HEK293 (cell line): ENCODE measurements around the gene MED29.

ENCODE experiments used
- MZF1 ChIP-seq: fragments of 450-650 bp; formaldehyde crosslinking; IDR thresholded peaks from 2 replicates; pipeline ENCODE4 v1.5.1; 2017; ENCODE audit warnings: missing biosample characterization, missing genetic modification characterization, borderline replicate concordance
- PBX3 ChIP-seq: sonication (generic); formaldehyde crosslinking; IDR thresholded peaks from 2 replicates; pipeline ENCODE4 v1.8.1; 2022; ENCODE audit warnings: mild to moderate bottlenecking, moderate library complexity, missing genetic modification reagents
- PRDM2 ChIP-seq: fragments of 450-650 bp; formaldehyde crosslinking; IDR thresholded peaks from 2 replicates; pipeline ENCODE4 v1.5.1; 2016; ENCODE audit warnings: missing biosample characterization, missing genetic modification characterization, borderline replicate concordance
- RBAK ChIP-seq: fragments of 450-650 bp; formaldehyde crosslinking; IDR thresholded peaks from 2 replicates; pipeline ENCODE4 v1.5.1; 2016; ENCODE audit warnings: missing biosample characterization, missing genetic modification characterization
- SCRT1 ChIP-seq: fragments of 450-650 bp; formaldehyde crosslinking; IDR thresholded peaks from 2 replicates; pipeline ENCODE4 v1.5.1; 2016; ENCODE audit warnings: missing biosample characterization, missing genetic modification characterization, borderline replicate concordance
- WT1 ChIP-seq: fragments of 450-650 bp; formaldehyde crosslinking; IDR thresholded peaks from 2 replicates; pipeline ENCODE4 v1.5.1; 2016; ENCODE audit warnings: missing biosample characterization, missing genetic modification characterization
- ZFP37 ChIP-seq: fragments of 450-650 bp; formaldehyde crosslinking; IDR thresholded peaks from 2 replicates; pipeline ENCODE4 v1.5.1; 2016; ENCODE audit warnings: missing biosample characterization, missing genetic modification characterization
- ZNF112 ChIP-seq: fragments of 450-650 bp; formaldehyde crosslinking; IDR thresholded peaks from 2 replicates; pipeline ENCODE4 v1.5.0; 2017; ENCODE audit warnings: missing biosample characterization, missing genetic modification characterization
- ZNF148 ChIP-seq: fragments of 450-650 bp; formaldehyde crosslinking; IDR thresholded peaks from 2 replicates; pipeline ENCODE4 v1.5.0; 2017; ENCODE audit warnings: missing biosample characterization, missing genetic modification characterization, borderline replicate concordance
- ZNF155 ChIP-seq: fragments of 450-650 bp; formaldehyde crosslinking; IDR thresholded peaks from 2 replicates; pipeline ENCODE4 v1.5.1; 2016; ENCODE audit warnings: missing biosample characterization, missing genetic modification characterization
- ZNF18 ChIP-seq: fragments of 450-650 bp; formaldehyde crosslinking; IDR thresholded peaks from 2 replicates; pipeline ENCODE4 v1.5.1; 2016; ENCODE audit warnings: missing biosample characterization, missing genetic modification characterization
- ZNF223 ChIP-seq: fragments of 450-650 bp; formaldehyde crosslinking; IDR thresholded peaks from 2 replicates; pipeline ENCODE4 v1.5.1; 2016; ENCODE audit warnings: missing biosample characterization, missing genetic modification characterization
- ZNF24 ChIP-seq: fragments of 450-650 bp; formaldehyde crosslinking; IDR thresholded peaks from 2 replicates; pipeline ENCODE4 v1.5.1; 2016; ENCODE audit warnings: missing biosample characterization, missing genetic modification characterization
- ZNF350 ChIP-seq: fragments of 450-650 bp; formaldehyde crosslinking; IDR thresholded peaks from 2 replicates; pipeline ENCODE4 v1.5.0; 2017; ENCODE audit warnings: missing biosample characterization, mild to moderate bottlenecking, missing genetic modification characterization
- ZNF514 ChIP-seq: fragments of 450-650 bp; formaldehyde crosslinking; IDR thresholded peaks from 2 replicates; pipeline ENCODE4 v1.5.1; 2016; ENCODE audit warnings: missing biosample characterization, missing genetic modification characterization
- ZNF530 ChIP-seq: fragments of 450-650 bp; formaldehyde crosslinking; IDR thresholded peaks from 2 replicates; pipeline ENCODE4 v1.5.1; 2016; ENCODE audit warnings: low read depth, missing biosample characterization, missing genetic modification characterization
- ZNF549 ChIP-seq: fragments of 450-650 bp; IDR thresholded peaks from 2 replicates; pipeline ENCODE4 v1.5.1; 2018; ENCODE audit warnings: missing biosample characterization, missing genetic modification characterization, mild to moderate bottlenecking, inconsistent platforms, moderate library complexity
- ZNF629 ChIP-seq: fragments of 450-650 bp; formaldehyde crosslinking; IDR thresholded peaks from 2 replicates; pipeline ENCODE4 v1.5.1; 2017; ENCODE audit warnings: missing biosample characterization, missing genetic modification characterization
- ZNF639 ChIP-seq: fragments of 450-650 bp; formaldehyde crosslinking; IDR thresholded peaks from 2 replicates; pipeline ENCODE4 v1.5.1; 2016; ENCODE audit warnings: missing biosample characterization, missing genetic modification characterization
- ZNF645 ChIP-seq: fragments of 450-650 bp; formaldehyde crosslinking; IDR thresholded peaks from 2 replicates; pipeline ENCODE4; 2016; ENCODE audit warnings: missing biosample characterization, missing genetic modification characterization
- ZNF704 ChIP-seq: fragments of 450-650 bp; formaldehyde crosslinking; IDR thresholded peaks from 2 replicates; pipeline ENCODE4 v1.5.1; 2016; ENCODE audit warnings: missing biosample characterization, missing genetic modification characterization
- ZSCAN16 ChIP-seq: fragments of 450-650 bp; formaldehyde crosslinking; IDR thresholded peaks from 2 replicates; pipeline ENCODE4 v1.5.1; 2016; ENCODE audit warnings: missing biosample characterization, missing genetic modification characterization

The MED29 gene

GRCh38 chr19:39406656-39407409 lies 15.7 kb downstream of the MED29 start, which contains the start of gene ZFP36 (continued):
- TF ChIP-seq ZNF148 (tag by site-specific recombination) (no peak), ZNF639 (tag by site-specific recombination) (peak; percentile 75), RBAK (tag by site-specific recombination) (no peak), ZNF18 (tag by site-specific recombination) (no peak), ZNF629 (peak; percentile 70), PBX3 (no peak), PRDM2 (tag by site-specific recombination) (no peak), ZNF530 (tag by site-specific recombination) (no peak), ZSCAN16 (tag by site-specific recombination) (no peak), ZNF350 (tag by site-specific recombination) (no peak), ZNF223 (tag by site-specific recombination) (no peak), ZFP37 (tag by site-specific recombination) (peak; percentile 96), MZF1 (tag by site-specific recombination) (peak; percentile 94), SCRT1 (no peak), WT1 (peak; percentile 58; the same call in 1 of the 2 replicates), ZNF645 (tag by site-specific recombination) (no peak), ZNF549 (tag by site-specific recombination) (no peak), ZNF155 (tag by site-specific recombination) (no peak), ZNF24 (tag by site-specific recombination) (peak; percentile 78), ZNF704 (tag by site-specific recombination) (no peak), ZNF112 (tag by site-specific recombination) (no peak), ZNF514 (no peak)
